GM12874 (cell line): ENCODE results near the gene ASMT.

Experiments used
- TF ChIP-seq, protein P1 (sequence below): IDR thresholded peaks from 2 replicates; pipeline ENCODE4 v1.5.1; 2011; ENCODE audit warnings: low read depth, mild to moderate bottlenecking, control low read depth, low read length, moderate library complexity; ENCODE audit not compliant: insufficient read depth

The ASMT gene

DNA sequence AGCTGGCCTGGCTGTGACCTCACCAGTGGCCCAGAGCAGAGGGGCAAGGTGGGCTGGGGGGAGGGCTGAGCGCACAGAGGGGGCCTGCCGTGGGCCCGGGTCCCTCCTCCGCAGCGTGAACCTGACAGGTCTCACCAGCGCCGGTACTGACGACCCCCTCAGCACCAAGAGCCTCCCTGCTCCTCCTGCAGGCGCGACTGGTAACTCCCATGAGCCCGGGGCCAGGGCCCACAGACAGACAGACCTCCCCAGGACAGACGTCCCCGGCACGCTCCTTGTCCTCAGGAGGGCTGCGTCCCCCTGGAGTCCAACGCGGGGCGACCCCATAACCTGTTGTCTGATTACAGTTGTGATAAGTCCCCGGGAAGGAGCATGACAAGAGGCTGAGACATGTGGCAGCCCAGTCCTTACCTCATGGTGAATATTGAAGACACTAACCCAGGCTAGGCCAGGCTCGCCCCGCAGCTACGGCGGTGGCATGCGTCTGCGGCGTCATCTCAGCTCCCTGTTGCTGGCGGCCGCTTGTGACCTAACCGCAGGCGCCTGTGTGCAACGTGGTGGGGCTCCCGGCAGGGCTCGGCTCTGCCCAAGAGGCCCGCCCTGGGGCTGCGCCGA lies 15.0 kb upstream of the ASMT start:
- TF ChIP-seq, protein P1, sequence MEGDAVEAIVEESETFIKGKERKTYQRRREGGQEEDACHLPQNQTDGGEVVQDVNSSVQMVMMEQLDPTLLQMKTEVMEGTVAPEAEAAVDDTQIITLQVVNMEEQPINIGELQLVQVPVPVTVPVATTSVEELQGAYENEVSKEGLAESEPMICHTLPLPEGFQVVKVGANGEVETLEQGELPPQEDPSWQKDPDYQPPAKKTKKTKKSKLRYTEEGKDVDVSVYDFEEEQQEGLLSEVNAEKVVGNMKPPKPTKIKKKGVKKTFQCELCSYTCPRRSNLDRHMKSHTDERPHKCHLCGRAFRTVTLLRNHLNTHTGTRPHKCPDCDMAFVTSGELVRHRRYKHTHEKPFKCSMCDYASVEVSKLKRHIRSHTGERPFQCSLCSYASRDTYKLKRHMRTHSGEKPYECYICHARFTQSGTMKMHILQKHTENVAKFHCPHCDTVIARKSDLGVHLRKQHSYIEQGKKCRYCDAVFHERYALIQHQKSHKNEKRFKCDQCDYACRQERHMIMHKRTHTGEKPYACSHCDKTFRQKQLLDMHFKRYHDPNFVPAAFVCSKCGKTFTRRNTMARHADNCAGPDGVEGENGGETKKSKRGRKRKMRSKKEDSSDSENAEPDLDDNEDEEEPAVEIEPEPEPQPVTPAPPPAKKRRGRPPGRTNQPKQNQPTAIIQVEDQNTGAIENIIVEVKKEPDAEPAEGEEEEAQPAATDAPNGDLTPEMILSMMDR: no peak

DNA sequence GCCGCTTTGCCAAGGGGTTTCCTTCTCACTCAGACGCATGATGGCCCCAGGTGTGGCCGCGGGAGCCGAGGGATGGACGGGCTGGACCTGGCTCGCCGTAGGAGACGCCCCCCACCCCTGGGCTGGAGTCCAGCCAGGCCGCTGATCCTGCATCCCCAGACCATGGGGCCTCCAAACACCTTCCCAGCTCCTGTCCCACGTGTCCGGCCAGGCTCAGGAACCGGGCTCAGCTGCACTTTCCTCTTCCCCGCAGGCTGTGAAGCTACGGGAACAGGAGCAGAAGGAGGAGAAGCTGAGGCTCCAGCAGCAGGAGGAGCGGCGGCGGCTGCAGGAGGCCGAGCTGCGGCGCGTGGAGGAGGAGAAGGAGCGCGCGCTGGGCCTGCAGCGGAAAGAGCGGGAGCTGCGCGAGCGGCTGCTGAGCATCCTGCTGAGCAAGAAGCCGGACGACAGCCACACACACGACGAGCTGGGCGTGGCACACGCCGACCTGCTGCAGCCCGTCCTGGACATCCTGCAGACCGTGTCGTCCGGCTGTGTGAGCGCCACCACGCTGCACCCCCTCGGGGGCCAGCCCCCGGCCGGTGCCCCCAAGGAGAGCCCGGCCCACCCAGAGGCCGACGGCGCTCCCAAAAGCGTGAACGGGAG lies 14.3 kb upstream of the ASMT start:
- TF ChIP-seq, protein P1: no peak

DNA sequence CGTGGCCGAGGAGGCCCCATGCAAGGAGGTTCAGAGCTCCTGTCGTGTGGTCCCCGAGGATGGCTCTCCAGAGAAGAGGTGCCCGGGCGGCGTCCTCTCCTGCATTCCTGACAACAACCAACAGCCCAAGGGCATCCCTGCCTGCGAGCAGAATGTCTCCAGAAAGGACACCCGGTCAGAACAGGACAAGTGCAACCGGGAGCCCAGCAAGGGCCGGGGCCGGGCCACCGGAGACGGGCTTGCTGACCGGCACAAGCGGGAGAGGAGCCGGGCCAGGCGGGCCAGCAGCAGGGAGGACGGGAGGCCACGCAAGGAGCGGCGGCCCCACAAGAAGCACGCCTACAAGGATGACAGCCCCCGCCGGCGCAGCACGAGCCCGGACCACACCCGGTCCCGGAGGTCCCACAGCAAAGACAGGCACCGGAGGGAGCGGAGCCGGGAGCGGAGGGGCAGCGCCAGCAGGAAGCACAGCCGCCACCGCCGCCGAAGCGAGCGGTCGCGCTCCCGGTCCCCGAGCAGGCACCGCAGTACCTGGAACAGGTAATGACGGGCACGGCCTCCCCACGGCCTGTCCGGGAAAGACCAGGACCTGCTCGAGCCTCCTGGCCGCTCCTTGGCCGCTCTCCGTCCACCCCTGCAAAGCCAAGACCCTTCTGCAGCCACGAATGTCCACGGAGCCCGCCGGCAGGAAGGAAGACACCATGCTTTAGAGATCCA lies 13.7 kb upstream of the ASMT start:
- TF ChIP-seq, protein P1: no peak

DNA sequence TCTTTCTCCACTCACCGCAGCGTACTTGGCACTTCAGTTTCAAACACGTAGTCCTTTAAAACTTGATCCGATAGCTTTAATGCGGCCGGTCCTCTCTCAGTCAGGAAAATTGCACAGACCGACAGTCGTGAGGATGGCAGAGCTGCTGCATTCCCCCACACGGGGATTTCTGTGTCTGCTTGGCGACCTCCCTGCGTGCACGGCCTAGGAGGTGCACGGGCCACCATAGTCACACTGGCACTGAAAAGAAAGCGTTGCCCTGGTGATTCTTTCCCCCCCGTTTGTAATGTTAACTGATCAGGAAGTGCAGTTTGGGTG lies 13.1 kb upstream of the ASMT start:
- TF ChIP-seq, protein P1: no peak

DNA sequence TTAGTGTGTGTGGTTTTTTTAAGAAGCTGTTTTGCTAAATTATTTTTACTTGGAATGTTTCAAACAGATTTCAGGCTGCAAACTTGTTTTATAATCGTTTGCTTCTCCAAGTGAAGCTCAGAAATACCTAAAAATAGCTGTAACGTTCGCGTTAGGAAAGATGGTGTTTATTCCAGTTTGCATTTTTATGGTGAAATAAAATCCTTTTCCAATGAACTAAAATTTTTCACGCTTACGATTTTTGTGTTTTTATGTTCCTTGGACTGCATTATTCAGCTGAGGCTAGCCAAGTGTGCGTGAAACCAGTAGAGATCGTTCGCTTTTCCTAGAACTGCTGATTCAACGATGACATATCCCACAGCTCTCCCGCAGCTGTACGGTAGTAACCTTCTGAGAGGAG lies 12.6 kb upstream of the ASMT start:
- TF ChIP-seq, protein P1: no peak

DNA sequence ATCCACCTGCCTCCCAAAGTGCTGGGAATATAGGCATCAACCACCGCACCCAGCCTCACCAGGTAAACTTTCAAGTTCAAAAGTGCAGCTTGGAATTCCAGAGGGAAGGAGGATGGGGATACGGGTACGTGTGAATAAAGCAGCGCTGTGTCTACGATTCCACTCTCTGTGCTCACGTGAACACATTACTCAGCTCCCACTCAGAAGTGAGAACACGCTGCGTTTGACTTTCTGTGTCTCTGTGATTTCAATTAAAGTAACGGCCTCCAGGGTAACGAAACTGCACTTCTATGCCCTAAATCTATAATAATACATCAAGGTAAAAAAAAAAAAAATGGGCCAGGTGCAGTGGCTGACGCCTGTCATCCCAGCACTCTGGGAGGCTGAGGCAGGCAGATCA lies 8.4 kb upstream of the ASMT start:
- TF ChIP-seq, protein P1: no peak

DNA sequence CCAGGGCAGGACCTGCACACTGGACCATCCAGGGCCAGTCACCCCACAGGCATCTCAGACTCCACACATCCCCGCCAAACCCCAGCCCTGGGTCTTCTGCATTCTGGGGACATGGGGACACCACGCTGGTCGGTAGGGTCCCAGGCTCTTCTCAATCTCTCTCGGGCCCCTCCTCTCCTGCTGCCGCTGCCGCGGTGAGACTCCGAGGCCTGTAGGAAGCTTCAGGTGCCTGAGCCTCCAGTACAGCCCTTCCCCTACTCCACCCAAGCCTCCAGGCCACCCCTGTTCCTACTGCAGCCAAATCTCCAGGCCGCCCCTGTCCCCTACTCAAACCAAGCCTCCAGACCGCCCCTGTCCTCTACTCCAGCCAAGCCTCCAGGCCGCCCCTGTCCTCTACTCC lies 5.5 kb upstream of the ASMT start:
- TF ChIP-seq, protein P1: no peak
